Midbrain (tissue), 1 donor: Measurements from ENCODE around the gene DCAF8.
A peak's percentile ranks its signal among the peaks of the same experiment; 100 is the strongest.

ENCODE experiments used
- DNase-seq: peaks from one replicate; lab custom pipeline; 2025; lab: John Stamatoyannopoulos, UW

DCAF8 gene

DNA sequence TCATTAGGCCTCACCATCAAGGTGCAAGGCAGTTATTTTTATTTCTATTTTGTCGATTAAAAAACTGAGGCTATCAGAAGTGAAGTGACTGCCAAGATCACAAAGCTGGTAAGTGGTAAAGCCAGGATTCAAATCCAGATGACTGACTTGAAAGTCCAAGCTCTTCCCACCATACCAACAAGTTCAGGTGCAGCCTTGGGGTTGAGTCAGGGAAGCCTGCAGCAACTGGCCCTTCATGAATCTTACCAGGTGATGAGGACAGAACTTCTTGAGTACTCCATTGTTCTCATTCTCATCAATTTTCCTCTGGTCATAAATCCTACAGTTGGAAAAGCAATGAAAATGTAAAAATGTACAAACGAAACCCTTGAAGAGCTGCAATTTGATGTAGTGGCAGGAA is 37.0 kb downstream of the DCAF8 start:
- no peak for DNase-seq

DNA sequence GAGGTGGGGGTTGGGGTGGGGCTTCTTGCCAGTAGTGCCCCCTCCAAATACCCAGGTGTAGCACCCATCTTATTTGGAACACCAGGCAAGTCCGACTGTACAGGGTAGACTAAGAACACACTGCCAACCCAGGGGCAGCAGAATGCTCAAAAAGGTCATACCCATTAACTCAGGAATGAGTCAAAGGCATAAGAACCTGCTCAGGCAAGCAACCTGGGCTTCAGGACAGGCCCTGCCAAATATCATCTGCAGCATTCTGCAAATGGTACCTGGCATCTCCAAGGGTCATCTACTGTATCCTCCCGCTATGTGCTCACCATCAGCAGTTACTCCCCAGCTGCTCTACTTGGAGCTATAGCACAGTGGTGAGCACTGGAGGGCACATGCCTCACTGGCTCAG is 37.7 kb downstream of the DCAF8 start:
- no peak for DNase-seq

DNA sequence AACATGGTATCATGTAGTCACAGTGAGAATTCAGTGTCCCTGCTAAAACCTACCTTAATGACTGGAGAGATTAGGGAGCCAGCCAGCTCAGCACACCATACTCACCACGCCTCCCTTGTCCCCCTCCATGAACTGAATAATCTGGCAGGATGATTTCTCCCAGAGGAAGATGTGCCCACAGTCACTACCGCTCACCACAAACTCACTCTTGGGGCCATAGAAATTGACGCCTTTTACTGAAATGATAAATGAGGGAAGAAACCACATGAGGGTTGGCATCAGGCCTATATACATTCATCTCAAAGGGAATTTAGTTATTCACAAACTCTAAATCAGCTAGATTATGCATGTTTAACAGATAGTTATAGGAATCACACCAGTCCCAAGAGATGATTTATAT is 39.8 kb downstream of the DCAF8 start:
- DNase-seq: no peak

DNA sequence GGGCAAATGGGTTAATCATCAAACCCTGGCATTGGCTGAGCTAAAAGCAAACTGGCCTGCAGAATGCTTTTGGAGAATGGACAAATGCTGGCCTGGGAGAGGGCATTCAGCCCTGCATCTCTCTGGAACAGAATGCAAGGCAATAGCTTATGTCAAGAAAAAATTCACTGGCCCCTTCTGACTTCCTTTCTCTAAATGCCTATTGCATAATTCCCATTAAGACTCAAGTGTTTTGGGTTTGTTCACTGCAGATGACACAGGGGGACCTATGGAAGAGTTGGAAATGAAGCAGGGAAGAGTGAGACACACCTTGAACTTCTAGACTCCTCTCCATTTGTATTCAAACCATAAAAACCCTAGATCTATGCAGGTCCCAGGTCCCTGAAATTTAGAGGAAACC is 41.3 kb downstream of the DCAF8 start:
- DNase-seq: no peak

DNA sequence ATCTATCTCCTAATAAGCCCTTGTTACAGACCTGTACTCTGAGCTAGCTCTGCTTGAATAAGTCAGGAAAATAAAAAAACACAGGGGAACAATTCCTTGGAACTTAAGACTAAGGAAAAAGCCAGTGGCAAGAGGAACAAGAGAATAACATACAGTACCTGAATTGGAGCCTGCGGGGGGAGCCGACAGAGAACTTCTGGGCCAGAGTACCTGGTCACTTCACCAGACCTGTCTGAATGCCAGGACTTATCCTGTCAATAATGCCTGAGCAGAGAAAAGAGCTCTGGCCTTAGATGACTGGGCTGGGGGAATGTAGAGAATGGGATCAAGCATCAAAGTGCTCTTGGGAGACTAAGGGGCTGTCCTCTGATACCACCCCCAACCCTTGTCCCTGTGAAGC is 42.0 kb downstream of the DCAF8 start:
- DNase-seq: no peak

DNA sequence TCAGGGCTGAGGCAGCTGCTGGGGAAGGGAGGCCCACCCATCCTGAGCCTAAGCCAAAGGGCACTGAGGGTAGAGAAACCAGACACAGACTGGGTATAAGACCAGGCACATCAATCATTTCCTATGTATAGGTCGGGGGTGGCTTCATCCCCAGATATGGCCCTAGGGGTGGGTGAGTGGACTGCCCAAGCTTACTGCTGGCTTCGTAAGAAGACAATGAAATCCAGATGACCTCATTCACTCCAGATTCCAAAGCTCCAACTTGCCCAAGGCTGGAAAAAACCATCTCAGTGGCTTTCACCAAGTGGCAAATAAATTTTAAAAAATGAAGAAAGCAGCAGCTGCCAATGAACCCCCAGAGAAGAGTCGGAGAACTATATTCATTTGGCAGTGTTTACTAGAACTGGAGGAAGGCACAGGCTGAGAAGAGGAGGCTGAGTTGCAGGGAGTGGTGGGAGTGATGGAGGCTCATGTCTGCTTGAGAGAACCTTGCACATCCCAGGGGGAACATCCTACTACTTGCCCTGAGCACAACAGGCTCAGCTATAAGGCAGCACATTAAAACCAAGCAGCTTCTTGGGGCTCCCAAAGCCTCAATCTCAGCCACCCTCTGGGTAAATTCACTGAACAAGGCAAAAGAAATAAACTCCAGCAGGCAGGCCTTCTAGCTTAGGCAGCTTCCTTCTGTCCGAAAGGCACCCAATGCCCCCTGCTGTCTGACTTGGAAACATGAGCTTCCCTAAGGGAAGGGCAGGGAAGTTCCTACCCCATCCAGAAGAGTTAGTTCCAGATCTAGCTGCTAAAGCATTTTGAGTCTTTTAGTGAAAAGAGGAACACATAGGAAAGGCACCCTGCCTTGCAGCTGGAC is 43.1 kb downstream of the DCAF8 start:
- peak; percentile 84 for DNase-seq

DNA sequence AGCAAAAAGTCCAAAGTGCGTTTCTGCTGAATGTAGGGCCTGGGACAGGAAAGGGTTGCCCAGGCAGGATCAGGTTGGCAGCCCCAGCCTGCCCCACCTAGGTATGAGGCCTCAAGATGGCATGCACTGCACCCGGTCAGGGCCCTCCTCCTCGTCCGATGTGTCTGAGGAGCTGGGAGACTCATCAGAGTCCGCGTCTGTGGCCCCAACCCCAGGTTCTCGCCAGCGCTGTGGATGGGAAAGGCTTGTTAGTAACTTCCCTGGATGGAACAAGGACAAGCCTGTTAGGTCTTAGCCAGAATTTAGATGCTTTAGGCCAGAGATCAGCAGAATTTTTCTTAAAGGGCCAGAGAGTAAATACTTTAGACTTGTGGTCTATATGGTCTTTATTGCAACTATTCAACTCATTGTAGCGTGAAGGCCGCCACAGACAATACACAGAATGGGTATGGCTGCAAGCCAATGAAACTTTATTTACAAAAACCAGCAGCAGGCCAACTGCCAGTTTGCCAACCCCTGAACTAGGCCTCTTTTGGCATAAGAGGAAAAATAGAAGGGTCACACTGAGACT is 44.8 kb downstream of the DCAF8 start:
- no peak for DNase-seq

DNA sequence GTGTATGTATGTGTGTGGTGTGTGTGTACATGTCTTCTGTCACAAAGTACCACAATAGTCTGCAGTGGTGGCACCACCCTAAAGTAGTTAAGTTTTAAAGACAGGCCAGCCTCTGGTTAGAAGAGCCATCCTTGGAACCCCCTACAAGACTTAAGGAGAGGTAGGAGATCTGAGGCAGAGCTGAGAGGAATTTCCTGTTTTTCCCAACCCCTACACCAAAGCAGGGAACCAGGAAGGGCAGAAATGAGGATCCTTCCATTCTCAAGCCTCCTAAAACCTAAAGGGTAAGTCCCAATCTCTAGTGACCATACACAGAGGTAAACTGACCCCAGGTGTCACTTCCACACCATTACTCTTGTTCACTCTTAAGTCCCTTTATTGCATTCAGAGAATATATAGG is 46.0 kb downstream of the DCAF8 start:
- DNase-seq: no peak

DNA sequence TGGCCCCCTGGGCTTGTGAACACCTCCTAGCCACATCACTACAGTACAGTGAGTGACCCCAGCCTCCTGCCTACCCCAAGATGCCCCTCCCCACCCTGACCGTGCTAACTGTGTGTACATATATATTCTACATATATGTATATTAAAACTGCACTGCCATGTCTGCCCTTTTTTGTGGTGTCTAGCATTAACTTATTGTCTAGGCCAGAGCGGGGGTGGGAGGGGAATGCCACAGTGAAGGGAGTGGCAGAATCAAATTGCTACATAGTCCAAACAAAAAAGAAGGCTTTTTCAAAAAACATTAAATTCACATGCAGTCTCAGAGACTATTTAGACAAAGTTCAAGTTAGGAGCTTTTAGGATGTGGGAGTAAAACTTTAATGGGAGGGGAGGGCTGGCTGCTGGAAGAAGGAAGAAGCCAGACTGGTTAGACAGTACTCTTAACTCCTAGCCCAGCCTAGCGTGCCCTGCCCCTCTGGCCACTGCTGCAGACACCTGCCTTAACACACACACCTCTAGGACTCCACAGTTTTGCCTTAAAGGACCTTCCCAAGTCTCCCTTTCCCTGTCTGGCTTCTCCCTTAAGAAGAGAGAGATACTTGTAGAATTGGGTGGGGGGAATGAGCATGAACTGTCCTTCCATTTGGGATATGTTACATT is 47.7 kb downstream of the DCAF8 start:
- no peak for DNase-seq

DNA sequence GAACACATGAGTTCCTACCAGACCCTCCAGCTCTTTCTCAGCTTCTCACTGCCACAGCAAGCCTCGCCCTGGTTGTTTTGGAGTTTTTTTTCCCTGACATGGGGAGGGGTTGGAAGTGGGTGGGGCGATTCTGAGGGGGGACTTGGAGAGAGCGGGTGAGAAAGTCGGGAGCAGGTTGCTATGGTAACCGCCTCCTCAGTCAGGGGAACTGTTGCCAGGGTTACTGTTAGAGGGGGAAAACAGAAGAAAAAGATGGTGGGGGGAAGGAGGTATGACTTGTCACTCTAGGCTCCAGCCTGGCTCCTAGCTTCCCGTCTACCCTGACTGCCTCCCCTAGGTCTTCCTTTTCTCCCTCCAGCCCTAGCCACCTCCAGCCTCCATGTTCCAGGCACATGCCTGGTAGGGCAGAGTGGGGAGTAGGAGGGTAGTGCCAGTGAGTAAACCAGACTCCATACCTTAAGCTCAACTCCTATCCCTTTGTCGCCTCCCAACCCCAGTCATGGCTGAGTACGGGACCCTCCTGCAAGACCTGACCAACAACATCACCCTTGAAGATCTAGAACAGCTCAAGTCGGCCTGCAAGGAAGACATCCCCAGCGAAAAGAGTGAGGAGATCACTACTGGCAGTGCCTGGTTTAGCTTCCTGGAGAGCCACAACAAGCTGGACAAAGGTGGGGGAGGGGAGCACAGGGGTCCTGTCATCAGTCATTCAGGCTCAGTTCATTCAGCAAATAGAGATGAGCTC is 51.1 kb downstream of the DCAF8 start:
- peak; percentile 43 for DNase-seq

DNA sequence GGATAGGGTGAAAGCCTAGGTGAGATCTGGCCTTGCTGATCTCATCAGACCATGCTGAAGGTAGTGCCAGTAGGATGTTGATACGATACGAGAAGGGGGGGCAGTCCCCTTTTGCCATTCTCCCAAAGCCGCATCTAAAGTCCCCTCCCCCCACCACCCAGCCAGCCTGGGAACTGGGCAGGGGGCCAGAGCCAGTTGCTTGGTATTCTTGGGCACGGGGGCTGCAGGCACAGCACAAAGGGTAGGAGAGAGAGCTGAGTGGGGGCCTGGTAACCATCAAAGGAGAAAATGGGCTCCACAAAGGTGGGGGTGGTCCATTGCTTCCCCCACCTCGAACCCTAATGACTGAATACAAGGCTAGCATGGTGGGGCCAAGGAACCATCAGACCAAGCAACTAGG is 51.8 kb downstream of the DCAF8 start:
- DNase-seq: peak; percentile 33

DNA sequence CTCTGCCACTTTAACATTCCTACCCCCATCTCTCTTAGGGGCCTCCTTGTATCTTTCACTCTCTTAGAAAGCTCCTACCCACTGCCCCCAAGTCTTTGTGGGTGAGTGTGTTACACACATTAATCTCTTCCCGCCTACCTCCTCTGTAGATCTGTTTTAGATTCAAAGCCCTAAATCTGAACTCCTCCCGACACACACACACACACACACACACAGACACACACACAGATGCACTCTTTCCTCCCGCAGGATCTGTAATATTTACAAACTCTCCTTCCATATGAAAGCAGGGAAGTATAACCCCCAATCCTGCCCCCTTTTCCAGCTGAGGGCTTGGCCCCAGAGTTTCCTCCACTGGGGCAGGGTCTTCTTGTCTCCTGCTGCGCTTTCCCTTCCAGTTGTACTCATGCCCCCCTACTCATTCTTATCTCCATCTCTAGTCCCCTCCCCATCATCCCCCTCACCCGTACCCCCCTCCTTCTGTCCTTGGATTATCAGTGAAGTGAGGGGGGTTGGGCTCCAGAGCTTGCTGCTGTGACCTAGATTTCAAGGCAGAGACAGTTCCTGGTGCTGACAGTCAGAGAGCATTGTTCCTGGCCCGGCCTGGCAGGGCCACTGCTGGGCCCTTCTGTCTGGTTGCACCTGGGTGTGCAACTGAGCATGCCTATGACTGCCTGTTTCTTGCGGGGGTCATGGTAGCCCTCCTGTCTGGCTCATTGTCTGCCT is 52.9 kb downstream of the DCAF8 start:
- DNase-seq: peak; percentile 38

DNA sequence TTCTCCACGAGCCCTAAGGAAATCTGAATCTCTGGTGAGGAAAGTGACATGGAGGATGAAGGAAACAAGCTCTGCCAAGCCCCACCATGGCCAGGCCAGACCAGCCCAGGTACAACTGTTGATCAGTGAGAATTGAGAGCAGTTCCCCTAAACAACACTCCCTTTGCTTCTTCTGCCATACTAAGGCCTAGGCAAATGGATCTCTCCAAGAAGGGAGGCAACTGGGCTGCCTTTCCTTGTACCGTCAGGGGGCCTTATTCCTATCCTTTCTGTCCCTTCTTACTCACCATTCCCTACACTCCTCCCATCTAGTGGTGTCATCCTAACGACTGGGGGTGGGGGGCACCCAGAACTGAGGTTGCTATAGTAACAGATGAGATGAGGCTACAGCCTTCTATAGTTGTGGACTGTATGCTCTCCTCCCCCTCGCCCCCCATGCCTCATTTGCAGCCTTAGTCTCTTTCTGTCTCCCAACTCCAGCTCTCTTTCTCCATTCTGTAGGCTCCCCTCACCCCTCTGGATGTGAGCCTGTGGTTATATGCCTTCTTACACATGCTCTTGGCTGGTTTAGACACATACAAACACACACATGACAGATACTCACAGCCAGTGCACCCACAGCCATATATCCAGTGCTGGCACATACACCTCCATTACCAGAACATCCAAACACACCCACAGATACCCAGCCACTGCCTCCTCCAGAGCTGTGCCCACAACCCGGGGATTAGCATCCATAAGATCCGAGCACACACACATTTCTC is 53.6 kb downstream of the DCAF8 start:
- DNase-seq: no peak

DNA sequence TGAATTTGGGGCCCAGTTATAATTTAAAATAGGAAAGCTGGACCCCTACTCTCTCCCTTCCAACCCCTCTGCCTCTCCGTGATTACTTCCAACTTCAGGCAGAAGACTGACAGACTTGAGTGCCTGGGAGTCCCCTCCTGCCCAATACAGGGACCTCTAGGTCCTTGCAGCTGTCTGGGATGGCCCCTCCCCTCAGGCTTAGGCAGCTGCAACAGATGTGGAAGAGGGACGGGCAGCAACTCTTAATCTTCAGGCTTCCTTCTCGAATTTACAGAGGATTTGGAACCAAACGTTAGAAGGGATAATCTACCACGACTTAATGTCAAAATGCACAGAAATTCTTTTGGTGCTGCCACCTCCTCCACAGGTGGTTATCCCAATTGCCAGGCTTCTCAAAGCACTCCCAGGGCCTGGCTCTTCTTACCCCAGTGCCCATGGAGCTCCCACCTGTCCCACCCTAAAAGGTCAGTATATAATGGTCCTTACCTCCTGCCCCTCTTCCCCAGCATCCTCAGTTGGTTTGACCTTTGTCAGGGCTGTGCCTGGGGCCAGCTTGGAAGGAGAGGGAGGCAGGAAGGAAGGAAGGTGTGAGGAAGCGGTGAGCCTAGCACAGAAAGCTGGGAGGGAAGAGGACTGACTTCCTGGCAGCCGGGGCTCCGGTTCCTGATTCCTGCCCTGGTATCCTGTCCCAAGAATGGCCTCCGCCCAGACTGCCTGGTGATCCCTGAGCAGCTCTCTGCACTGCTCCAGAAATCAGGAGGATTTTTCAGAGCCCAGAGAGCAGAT is 54.4 kb downstream of the DCAF8 start:
- DNase-seq: no peak

DNA sequence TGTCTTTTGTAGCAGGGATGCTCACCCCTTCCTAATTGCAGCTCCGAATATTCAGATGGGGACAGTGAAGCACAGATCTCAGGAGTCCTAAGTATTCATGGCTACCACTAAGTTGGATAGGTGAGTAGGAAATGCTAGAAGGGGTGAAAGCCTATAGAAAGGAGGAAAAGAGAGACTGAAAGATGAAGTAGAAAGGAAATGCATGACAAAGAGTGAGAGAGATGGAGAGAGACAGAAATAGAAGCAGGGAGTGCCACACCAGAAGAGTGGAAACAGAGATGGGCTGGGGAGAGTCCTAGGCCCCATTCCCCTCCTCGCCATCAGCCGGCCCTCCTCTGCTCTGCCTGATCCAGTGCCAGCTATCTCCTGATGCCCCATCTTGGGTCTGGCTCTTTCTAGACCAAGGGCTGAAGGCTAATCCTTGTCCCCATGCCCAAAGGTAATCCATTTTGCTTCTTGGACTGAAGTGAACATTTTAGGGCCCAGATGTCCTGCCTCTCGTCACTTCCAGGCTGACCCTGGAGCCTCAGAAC is 55.2 kb downstream of the DCAF8 start:
- no peak for DNase-seq

DNA sequence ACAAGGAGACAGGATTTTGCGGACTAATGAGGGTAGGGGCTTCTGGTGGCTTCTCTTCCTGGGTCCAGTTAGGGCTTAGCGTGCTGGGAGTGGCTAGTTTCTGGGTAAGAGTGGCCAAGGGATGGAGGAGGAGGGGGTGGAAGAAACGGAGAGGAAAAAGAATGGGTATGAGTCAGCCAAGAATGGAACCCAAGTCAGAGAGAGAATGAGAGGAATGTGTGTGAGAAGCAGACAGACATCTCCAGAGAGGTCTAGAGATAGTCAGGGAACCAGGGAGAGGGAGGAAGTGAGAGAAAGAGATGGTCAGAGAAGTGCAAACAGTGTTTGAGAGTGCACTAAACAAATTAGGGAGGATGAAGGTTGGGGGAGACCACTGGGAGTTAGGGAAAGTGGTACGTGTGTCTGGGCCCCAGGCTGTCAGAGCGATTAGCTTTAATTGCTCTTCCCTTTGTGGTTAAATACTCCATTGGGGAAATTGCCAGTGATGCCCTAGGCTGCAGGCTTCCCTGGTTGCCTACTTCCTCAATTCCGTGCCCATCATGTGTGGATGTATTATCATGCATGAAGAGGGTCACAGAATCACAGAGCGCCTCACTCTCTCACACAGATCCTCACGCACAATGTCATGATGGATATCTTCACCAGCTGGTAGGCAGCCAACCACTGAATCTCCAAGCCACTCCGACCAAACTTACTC is 55.8 kb downstream of the DCAF8 start:
- no peak for DNase-seq

DNA sequence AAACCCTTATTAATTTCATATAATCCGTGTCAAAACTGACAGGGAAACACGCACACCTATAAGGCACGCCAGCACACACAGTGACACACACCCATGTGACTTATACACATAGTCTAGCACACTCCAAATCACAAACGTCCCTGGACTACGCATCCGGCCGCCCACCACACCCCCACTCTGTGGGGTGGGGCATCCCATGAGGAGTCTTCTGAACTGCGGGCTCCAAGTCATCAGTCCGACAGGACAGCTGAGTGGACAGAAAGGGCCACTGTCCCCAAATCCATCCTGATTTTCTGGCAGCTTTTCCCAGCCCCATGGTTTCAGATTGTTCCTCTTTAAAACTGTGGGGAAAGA is 56.3 kb downstream of the DCAF8 start:
- peak; percentile 21 for DNase-seq

DNA sequence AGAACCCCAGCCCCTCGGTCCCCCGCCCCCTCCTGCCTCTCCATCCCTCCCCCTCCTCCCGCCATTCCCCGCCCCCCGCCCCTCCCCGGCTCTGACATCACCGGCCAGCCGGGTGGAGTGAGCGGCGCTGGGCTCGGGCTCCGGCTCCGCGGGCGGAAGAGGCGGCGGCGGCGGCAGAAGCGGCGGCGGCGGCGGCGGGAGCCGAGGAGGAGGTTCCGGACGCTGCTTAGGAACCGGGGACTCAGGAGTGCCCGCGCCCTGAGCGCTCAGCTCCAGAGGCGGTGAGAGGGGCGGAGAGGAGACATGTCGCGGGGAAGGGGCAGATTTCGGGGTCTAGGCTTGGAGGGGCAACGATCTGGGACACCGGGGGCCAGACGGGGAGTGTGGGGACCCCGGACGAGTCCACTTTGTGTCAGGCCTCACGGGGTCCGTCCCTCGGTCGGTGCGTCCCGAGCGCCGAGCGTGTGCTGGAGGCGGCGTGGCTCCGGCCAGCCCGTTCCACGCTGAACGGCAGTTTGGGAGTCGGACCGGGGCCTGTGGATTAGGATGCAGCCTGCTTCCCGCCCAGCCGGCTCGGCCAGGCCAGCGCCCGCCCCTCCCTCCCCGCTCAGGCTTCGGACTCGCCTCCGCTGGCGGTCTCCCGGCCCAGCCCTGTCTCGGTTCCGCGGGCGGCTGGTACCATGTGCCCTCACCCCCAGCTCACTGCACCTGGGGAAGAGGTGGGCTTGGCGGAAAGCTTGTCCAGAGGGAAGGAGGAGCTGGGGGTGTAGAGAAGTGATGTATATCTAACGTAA is 56.9 kb downstream of the DCAF8 start, which contains the start of gene PEA15:
PEA15 (plus strand) TSS at position 143 of the 794 bp plus-strand sequence. CDS start 6,161 bp downstream, outside the sequence.
- peak; percentile 78 for DNase-seq
